Right hindlimb (tissue), 1 donor: ENCODE results near the gene ZNF646.

Source experiments
- DNase-seq: peaks from one replicate; pipeline ENCODE4 v3.0.0-alpha.2; 2018

The ZNF646 gene

DNA sequence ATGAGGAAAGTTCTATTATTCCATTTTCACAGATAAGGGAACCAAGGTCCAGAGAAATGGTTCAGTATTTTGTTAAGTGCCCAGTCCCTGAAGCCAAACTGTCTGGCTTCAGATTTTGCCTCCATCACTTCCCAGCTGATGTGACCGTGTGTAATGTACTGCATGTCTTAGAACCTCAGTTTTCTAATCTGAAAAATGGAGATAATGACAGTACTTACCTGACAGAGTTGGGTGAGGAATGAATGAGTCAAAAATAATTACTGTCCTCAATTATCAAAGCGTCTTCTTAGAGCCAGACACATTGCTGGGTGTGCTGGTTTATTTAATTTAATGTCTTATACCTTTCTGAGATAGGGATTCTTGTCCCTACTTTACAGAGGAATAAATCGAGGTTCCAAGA, 6.9 kb upstream of the ZNF646 start:
- no peak for DNase-seq

- peak; percentile 69 for DNase-seq
Measured at GRCh38 chr16:31071861-31072260, 2.4 kb upstream of the ZNF646 start.

- peak; percentile 58 for DNase-seq
Measured at GRCh38 chr16:31072540-31073141, 1.6 kb upstream of the ZNF646 start.

DNA sequence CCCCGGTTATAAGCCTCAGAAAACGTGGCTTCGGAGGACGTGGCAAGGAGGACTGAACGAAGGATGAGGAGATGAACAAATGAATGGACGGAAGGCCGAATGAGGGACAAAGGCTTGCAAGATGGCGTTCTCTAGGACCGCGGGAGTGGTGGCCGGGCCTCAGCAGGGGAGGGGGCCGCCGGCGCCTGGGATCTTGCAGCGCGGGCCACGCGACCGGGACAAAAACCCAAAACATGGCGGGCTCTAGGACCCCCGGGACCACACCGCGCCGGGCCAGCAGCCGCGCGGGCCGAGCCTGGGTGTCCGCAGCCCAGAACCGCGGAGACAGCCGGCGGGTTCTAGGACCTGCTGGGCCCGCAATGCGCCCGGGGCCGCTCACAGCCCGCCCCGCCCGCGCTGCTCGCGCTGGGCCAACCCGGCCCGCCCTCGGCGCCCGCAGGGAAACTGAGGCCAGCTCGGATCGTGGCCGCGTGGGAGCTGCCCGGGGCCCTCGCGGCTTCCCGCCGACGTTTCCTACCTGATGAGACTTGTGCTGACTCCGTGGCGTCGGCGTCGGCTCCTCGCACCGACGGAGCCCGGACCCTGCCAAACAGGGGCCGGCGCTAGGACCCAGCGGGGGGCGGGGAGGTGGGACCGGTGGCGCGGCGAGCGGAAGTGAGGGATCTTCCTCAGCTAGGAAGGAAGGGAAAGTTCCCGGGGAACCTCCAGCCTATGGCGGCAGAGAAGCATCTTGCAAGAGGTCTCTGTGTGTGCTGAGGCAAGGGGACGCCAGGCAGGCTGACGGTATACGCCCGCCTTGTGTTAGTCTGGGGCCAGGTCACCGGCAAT, 866 bp upstream of the ZNF646 start:
- peak; percentile 95 for DNase-seq

GRCh38 chr16:31074814-31075183, 577 bp downstream of the ZNF646 start:
- no peak for DNase-seq

GRCh38 chr16:31076319-31076718, 2.1 kb downstream of the ZNF646 start:
- no peak for DNase-seq

GRCh38 chr16:31077024-31077423, 2.8 kb downstream of the ZNF646 start:
- no peak for DNase-seq

DNA sequence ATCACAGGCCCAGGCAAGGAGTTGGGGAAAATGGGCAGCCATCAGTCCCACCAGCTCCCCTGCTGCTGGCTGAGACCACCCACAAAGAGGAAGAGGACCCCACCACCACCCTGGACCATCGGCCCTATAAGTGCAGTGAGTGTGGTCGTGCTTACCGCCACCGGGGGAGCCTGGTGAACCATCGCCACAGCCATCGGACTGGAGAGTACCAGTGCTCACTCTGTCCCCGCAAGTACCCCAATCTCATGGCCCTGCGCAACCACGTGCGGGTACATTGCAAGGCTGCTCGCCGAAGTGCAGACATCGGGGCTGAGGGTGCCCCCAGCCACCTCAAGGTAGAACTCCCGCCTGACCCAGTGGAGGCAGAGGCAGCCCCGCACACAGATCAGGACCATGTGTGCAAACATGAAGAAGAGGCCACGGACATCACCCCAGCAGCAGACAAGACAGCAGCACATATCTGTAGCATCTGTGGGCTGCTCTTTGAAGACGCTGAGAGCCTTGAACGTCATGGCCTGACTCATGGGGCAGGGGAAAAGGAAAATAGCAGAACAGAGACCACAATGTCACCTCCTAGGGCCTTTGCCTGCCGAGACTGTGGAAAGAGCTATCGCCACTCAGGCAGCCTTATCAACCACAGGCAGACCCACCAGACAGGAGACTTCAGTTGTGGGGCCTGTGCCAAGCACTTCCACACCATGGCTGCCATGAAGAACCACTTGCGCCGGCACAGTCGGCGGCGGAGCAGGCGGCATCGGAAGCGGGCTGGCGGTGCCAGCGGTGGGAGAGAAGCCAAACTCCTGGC, 3.6 kb downstream of the ZNF646 start:
- no peak for DNase-seq

DNA sequence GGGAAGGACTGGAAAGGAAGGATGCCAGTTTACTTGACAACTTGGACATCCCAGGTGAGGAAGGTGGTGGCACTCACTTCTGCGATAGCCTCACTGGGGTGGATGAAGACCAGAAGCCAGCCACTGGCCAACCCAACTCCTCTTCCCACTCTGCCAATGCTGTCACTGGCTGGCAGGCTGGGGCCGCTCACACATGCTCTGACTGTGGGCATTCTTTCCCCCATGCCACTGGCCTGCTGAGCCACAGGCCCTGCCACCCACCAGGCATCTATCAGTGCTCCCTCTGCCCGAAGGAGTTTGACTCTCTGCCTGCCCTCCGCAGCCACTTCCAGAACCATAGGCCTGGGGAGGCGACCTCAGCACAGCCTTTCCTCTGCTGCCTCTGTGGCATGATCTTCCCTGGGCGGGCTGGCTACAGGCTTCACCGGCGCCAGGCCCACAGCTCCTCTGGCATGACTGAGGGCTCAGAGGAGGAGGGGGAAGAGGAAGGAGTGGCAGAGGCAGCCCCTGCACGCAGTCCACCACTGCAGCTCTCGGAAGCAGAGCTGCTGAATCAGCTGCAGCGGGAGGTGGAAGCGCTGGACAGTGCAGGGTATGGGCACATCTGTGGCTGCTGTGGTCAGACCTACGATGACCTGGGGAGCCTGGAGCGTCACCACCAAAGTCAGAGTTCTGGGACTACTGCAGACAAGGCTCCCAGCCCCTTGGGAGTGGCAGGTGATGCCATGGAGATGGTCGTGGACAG, 4.5 kb downstream of the ZNF646 start:
- no peak for DNase-seq

GRCh38 chr16:31079342-31079944, 5.2 kb downstream of the ZNF646 start:
- no peak for DNase-seq

DNA sequence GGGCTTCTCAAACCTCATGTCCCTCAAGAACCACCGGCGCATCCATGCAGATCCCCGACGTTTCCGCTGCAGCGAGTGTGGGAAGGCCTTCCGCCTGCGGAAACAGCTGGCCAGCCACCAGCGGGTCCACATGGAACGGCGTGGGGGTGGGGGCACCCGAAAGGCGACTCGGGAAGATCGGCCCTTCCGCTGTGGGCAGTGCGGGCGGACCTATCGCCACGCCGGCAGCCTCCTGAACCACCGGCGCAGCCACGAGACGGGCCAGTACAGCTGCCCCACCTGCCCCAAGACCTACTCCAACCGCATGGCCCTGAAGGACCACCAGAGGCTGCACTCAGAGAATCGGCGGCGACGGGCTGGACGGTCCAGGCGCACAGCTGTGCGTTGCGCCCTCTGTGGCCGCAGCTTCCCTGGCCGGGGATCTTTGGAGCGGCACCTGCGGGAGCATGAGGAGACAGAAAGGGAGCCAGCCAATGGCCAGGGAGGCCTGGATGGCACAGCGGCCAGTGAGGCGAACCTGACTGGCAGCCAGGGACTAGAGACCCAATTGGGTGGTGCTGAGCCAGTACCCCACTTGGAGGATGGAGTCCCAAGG, 5.9 kb downstream of the ZNF646 start:
- no peak for DNase-seq

DNA sequence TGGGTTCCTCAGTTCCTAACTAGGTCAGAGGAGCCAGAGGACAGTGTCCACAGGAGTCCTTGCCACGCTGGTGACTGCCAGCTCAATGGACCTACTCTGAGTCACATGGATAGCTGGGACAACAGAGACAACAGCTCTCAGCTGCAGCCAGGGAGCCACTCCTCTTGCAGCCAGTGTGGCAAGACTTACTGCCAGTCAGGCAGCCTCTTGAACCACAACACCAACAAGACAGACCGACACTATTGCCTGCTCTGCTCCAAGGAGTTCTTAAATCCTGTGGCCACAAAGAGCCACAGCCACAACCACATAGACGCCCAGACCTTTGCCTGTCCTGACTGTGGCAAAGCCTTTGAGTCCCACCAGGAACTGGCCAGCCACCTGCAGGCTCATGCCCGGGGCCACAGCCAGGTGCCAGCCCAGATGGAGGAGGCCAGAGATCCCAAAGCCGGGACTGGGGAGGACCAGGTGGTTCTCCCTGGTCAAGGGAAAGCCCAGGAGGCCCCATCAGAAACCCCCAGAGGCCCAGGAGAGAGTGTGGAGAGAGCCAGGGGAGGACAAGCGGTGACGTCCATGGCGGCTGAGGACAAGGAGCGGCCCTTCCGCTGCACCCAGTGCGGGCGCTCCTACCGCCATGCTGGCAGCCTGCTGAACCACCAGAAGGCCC, 6.7 kb downstream of the ZNF646 start:
- no peak for DNase-seq

GRCh38 chr16:31081428-31082351, 7.5 kb downstream of the ZNF646 start:
- DNase-seq = no peak

DNA sequence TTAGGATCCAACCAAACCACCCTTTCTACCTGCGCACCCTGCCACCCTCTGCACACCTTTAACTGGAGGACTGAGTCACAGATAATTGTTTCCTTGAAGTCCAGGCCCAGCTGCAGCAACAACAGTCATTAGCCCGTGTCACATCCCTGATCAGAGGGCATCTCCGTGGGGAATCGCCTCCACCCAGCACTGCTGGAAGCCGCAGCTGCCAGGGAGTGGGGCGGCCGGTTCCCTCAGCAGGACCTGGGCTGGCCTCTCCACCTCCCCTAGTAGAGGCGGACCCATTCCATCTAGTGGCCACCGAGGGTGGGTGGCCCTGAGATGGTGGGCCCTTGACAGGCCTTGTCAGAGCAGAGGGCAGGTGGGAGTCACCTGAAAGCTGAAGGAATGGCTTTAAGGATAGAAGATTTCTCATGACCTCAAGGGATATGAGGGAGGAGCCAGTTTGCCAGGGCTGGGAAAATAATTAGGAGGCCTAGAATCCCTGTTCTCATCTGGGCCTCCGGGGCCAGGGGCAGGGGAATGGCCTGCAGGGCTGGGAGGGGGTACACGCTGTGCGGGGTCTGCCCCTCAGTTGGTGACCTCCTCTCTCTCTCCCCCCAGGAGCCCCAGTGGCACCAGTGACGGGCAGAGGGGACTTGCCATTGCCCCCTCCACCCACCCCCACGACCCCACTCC, 8.3 kb downstream of the ZNF646 start:
- DNase-seq = no peak

DNA sequence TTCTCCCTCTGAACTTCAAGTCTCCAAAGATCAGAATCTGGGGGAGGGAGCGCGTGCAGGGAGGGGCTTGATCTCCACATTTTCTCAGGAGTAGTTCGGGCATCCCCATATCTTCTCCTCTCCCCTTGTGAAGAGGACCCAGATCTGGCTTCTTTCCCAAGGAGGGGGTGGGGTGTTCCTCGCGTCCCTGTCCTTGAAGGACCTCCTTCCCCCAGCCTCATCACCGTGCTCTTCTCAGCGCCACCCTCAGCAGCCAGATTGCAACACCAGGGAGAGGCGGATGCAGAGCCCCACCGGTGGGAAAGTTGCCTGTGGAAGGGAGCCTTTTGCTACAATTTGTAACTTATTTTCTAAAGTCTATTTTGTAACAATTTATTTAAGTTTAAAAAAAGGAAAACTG, 8.9 kb downstream of the ZNF646 start:
- DNase-seq = no peak

GRCh38 chr16:31083556-31083955, 9.3 kb downstream of the ZNF646 start:
- no peak for DNase-seq

DNA sequence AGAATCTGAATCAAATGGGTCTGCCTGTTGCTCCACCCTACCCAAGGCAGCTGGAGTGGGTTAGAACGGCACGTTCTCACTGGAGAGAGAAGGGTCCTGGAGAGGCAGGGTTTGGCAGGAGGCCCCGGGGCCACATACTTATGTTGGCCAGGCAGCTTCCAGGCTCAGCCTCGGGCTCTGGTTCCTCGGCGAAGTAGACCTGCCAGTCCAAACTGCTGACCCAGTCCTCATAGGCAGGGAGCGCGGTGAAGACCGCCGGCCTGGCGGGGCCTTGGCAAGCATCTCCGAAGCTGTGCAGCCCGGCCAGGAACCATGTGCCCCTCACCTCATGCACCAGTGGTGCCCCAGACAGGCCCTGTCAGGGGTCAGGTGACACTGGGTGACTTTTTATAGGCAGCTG, 9.8 kb downstream of the ZNF646 start:
- no peak for DNase-seq

- DNase-seq = peak; percentile 47
Measured at GRCh38 chr16:31084584-31085302, 10.5 kb downstream of the ZNF646 start.

DNA sequence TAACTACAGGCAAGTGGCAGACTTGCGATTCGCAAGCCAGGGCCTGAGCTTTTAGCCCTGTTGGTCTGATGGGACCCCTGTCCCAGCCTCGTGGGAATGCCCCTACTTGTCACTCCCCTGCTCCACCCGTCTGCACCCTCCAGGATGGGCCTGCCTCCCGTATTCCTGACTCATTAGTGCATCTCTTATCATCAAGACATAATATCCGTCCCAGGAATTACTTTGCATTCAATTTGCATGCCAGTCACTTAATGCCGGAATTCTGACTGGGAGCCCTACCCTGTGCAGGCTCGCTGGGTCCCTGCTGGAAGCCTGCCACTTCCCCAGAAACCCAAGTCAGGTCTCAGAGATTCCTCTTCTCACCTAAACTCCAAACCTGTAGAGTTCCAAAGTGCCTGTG, 11.2 kb downstream of the ZNF646 start:
- no peak for DNase-seq
